K562 (cell line): ENCODE results near the gene SULT1A2. TPM values are rescaled to one million over a fixed set of nuclear protein-coding genes. Genes with fewer than 3 reads are reported as not detected.
A peak's percentile ranks its signal among the peaks of the same experiment; 100 is the strongest.

Source experiments
- ATAC-seq: fragments of 200-7000 bp; cut with Tn5 transposase; 3 replicates; pipeline ENCODE4 v1.9.1; 2020; ENCODE audit warnings: moderate library complexity
- BruUV-seq: library from RNA; stranded (reverse); fragments of 400-500 nt; replicated peaks from 2 replicates; lab custom pipeline; 2021; lab: Mats Ljungman, UMichigan
- CTCF ChIA-PET: fragments of 300-600 bp; formaldehyde crosslinking; extraction: SDS; loops from one replicate; lab custom pipeline; 2021; ENCODE audit warnings: low intra/inter-chr PET ratio; lab: Yijun Ruan, JAX
- POLR2A ChIA-PET: fragments of 300-600, 350-650 bp; sonication (Branson Sonifier 250); formaldehyde crosslinking; extraction: SDS; loops from one replicate; lab custom pipeline; 2021; ENCODE audit warnings: antibody characterized with exemption, inconsistent platforms; lab: Yijun Ruan, JAX
- DNase-seq, 4 experiments: peaks; one replicate each; pipeline versions ENCODE4 v3.0.0 to v3.0.0-alpha.2; 2011 to 2018; ENCODE audit warnings: low spot score in 3 of 4, mixed read lengths in 3 of 4; ENCODE audit errors: extremely low read depth in 1 of 4
- FAIRE-seq: peaks from 2 replicates; lab custom pipeline; 2011; peaks lifted over from hg19 to GRCh38; lab: Jason Lieb, UNC
- H2AFZ ChIP-seq: 2 replicates; pipeline ENCODE4 v1.6.0; 2011; ENCODE audit warnings: low read depth, low read length, control low read depth, inconsistent platforms
- H3K27ac ChIP-seq: fragments of 200-600 bp; 3 replicates; pipeline ENCODE4 v1.8.0; 2011; ENCODE audit warnings: low read depth, mild to moderate bottlenecking, control low read depth, inconsistent platforms, low read length, moderate library complexity, mixed read lengths; ENCODE audit errors: extremely low read depth
- H3K27me3 ChIP-seq, 2 experiments: fragments of 300-600 bp in 1 of 2; 2 replicates in 1 of 2; 3 replicates in 1 of 2; pipeline versions ENCODE4 v1.6.0 to v1.8.0; 2011; ENCODE audit warnings: inconsistent platforms in 2 of 2, low read length in 2 of 2, mild to moderate bottlenecking in 1 of 2, mixed read lengths in 1 of 2, moderate library complexity in 1 of 2; ENCODE audit not compliant: control insufficient read depth in 2 of 2, insufficient read depth in 2 of 2
- H3K36me3 ChIP-seq: fragments of 300-600 bp; 3 replicates; pipeline ENCODE4 v1.8.0; 2011; ENCODE audit warnings: mild to moderate bottlenecking, low read length, inconsistent platforms; ENCODE audit not compliant: control insufficient read depth, insufficient read depth
- H3K4me1 ChIP-seq, 2 experiments: fragments of 200-600 bp in 1 of 2; replicated peaks in 1 of 2; 2 replicates in 1 of 2; 3 replicates in 1 of 2; pipeline versions ENCODE4 v1.5.1 to v1.8.0; 2011; ENCODE audit warnings: inconsistent platforms in 2 of 2, low read length in 2 of 2, mild to moderate bottlenecking in 1 of 2, mixed read lengths in 1 of 2, moderate library complexity in 1 of 2; ENCODE audit not compliant: control insufficient read depth in 2 of 2, insufficient read depth in 2 of 2
- H3K4me2 ChIP-seq: 2 replicates; pipeline ENCODE4 v1.6.1; 2011; ENCODE audit warnings: low read length, control low read depth, inconsistent platforms, mixed read lengths; ENCODE audit not compliant: insufficient read depth
- H3K4me3 ChIP-seq: fragments of 200-600 bp; sonication (generic), shearing (Covaris generic); 2 replicates; pipeline ENCODE4 v1.5.1; 2016; ENCODE audit warnings: control low read depth, inconsistent platforms
- H3K79me2 ChIP-seq: fragments of 200-600 bp; 3 replicates; pipeline ENCODE4 v1.8.0; 2011; ENCODE audit warnings: low read length, inconsistent platforms; ENCODE audit not compliant: control insufficient read depth, insufficient read depth
- H3K9ac ChIP-seq, 2 experiments: 2 replicates each; pipeline versions ENCODE4 v1.6.0 to v1.6.1; 2011; ENCODE audit warnings: low read depth in 2 of 2, low read length in 2 of 2, control low read depth in 1 of 2, inconsistent platforms in 1 of 2, mild to moderate bottlenecking in 1 of 2, mixed read lengths in 1 of 2; ENCODE audit not compliant: insufficient read depth in 1 of 2
- H3K9me1 ChIP-seq: one replicate; pipeline ENCODE4 v1.6.0; 2011; ENCODE audit warnings: inconsistent platforms, mild to moderate bottlenecking, low read length, moderate library complexity; ENCODE audit not compliant: control insufficient read depth, insufficient read depth
- H3K9me3 ChIP-seq: replicated peaks from 2 replicates; pipeline ENCODE4 v1.5.1; 2011; ENCODE audit warnings: low read depth, low read length, inconsistent platforms; ENCODE audit not compliant: control insufficient read depth, insufficient read depth
- H4K20me1 ChIP-seq: replicated peaks from 2 replicates; pipeline ENCODE4 v1.6.1; 2011; ENCODE audit warnings: low read length, inconsistent platforms, mixed read lengths; ENCODE audit not compliant: control insufficient read depth, insufficient read depth
- GTF2A2 ChIP-seq: IDR thresholded peaks from 2 replicates; pipeline ENCODE4 v1.6.1; 2016; ENCODE audit warnings: mild to moderate bottlenecking, missing genetic modification characterization, missing compliant biosample characterization
- KAT7 ChIP-seq: sonication (generic); formaldehyde crosslinking; IDR thresholded peaks from 2 replicates; pipeline ENCODE4 v1.8.0; 2022; ENCODE audit warnings: missing genetic modification reagents, mild to moderate bottlenecking, borderline replicate concordance
- KLF6 ChIP-seq: fragments of 250-450 bp; sonication (Bioruptor Pico); IDR thresholded peaks from 2 replicates; pipeline ENCODE4 v1.4.0; 2020; ENCODE audit warnings: mild to moderate bottlenecking, moderate library complexity, borderline replicate concordance
- MEF2A ChIP-seq: IDR thresholded peaks from 2 replicates; pipeline ENCODE4 v1.6.1; 2011; ENCODE audit warnings: low read depth, mild to moderate bottlenecking, low read length, moderate library complexity; ENCODE audit not compliant: control insufficient read depth
- WGBS: fragments of 100-300 bp; shearing (Covaris generic); methylation state at CpG from one replicate; pipeline ENCODE4 v1.1.6; 2016; ENCODE audit warnings: low coverage, mixed read lengths; ENCODE audit not compliant: insufficient coverage; ENCODE audit errors: missing lambda C conversion rate; 5-methylcytosine and 5-hydroxymethylcytosine counted together
- in situ Hi-C: fragments of 300-500 bp; cut with MboI; formaldehyde crosslinking; loops from 4 replicates; pipeline ENCODE4 v1.15.0; 2018; ENCODE audit warnings: inconsistent platforms, mixed read lengths
- intact Hi-C: fragments of 100-400 bp; cut with micrococcal nuclease; formaldehyde crosslinking; loops from 2 replicates; pipeline ENCODE4 v1.14.2; 2022
- polyA plus RNA-seq, 8 experiments: library from polyadenylated mRNA; depleted of rRNA in 4 of 8; stranded (reverse) in 5 of 8; unstranded in 3 of 8; fragments of >200 nt; fragmentation: Nextera tagmentation in 2 of 8; fragmentation: Illumina TruSeq in 1 of 8; extraction: Ambion mirVana in 2 of 8; extraction: Trizol in 1 of 8; gene quantifications; 2 replicates each; pipeline versions ENCODE4 v1.2.1 to v1.2.3, GENCODE V29; 2011 to 2014; ENCODE audit warnings: inconsistent platforms in 1 of 8, missing spikeins in 1 of 8
- total RNA-seq, 7 experiments: library from RNA; depleted of rRNA in 6 of 7; stranded (reverse); fragments of >200 nt in 6 of 7; fragmentation: Illumina TruSeq in 2 of 7; extraction: Trizol in 2 of 7; gene quantifications; 2 replicates each; pipeline versions ENCODE4 v1.2.1 to v1.2.3, GENCODE V29; 2011 to 2021; ENCODE audit warnings: low replicate concordance in 1 of 7
- TF ChIP-seq, protein P1 (sequence below): fragments of 200-800 bp; sonication (Bioruptor generic); IDR thresholded peaks from 2 replicates; pipeline ENCODE4 v1.6.1; 2017; ENCODE audit warnings: missing genetic modification characterization, missing compliant biosample characterization
- TF ChIP-seq, protein P2 (sequence below): fragments of 450-650 bp; IDR thresholded peaks from 2 replicates; pipeline ENCODE4 v1.6.1; 2016; ENCODE audit warnings: mild to moderate bottlenecking
- TF ChIP-seq, protein P3 (sequence below): fragments of 450-650 bp; IDR thresholded peaks from 2 replicates; pipeline ENCODE4 v1.6.1; 2017; ENCODE audit warnings: antibody characterized with exemption

The SULT1A2 gene
- total and polyA plus RNA-seq, 9 of the 15 experiments (the other 6 are each of a cell fraction or from before 2014, with no cell fraction given): 0.73 to 3.2 (median 1.7) TPM

DNA sequence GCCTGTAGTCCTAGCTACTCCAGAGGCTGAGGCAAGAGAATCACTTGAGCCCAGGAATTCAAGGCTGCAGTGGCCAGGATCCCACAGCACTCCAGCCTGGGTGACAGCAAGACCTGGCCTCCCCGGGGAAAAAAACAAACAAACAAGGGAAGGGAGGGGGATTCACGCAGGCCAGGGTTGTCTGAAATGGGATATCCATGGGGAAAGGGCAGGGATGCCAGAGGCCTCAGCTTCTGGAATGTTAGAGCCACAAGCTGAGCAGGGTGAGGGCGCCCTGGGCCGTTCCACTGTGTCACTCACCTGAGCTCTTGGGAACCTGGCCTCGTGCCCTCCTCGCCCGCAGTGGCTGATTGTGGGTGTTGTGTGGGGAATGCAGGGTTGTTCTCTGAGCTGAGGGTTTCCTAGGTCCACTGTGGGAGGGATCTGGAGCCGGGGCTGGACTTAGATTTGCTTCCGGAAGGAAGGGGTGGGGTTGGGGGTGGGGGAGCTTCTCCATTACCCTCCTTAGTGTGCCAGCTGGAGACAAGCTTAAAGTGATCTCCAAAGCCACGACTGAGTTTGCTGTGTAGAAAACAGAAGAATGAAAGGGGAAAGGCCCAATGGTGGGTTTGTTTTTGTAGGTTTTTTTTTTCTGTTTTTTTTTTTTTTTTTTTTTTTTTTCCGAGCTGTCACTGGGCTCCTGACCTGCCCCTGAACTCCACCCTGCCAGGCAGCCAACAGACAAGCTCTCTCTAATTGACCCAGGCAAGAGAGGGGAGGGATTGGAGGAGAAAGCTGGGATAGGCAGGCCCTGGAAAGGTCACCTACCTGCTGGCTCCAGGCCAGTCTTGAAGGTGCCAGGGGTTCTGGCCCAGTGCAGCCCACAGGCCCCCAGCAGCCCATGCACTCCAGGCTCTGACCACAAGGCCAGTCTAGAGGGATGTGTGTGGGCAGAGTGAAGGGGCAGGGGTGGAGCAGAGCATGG is 13.1 kb upstream of the SULT1A2 start, which contains the start of gene SULT1A1:
TSS of gene SULT1A1 (minus strand) at position 414 of the 964 bp plus-strand sequence. CDS start 1,189 bp downstream, outside the sequence.
- Histone ChIP-seq H3K9me3 (no peaks in the 10 kb centered on the region), H3K27ac (no peak within 1 kb of the TSS; the same call in 2 of the 3 replicates), H4K20me1 (no peaks in the 10 kb centered on the region), H3K79me2 (no peaks in the 10 kb centered on the region), H3K9ac (peak within 1 kb of the TSS; percentile 38 to 91; a peak in 3 of 4 replicates), H3K9me1 (no peaks in the 10 kb centered on the region), H3K4me1 (peaks cover 6 to 17% of the 10 kb centered on the region in 2 experiments; a peak in 3 of 5 replicates), H2AFZ (peak within 1 kb of the TSS; percentile 66), H3K4me3 (peak within 1 kb of the TSS; percentile 22), H3K36me3 (no peaks in the 10 kb centered on the region), H3K27me3 (no peaks in the 10 kb centered on the region), H3K4me2 (peak within 1 kb of the TSS; percentile 71)
- BruUV-seq: TSS peak; percentile 86
- 30% methylated on average over 9 of the region's 11 CpGs for WGBS
- in situ Hi-C loops: loop anchor here (25.0 kb wide), 4 partner anchors 102 to 1602 kb away; partner anchors contain the start of genes EIF3C and EIF3CL
- ATAC-seq (peak; percentile 81), FAIRE-seq (peak; percentile 62), DNase-seq (peak; percentile 52 to 66 (median 56))
- ChIA-PET CTCF (interaction anchor here (0.6 kb wide), 1 partner anchor 317 kb away, joined by 5 read pairs; no protein-coding TSS in a partner anchor), POLR2A (interaction anchor here (0.6 to 1.2 kb wide), 3 partner anchors 12 to 80 kb away, joined by 3 read pairs; partner anchors contain the start of gene SGF29)
- intact Hi-C loops: no loop called here
- TF ChIP-seq, protein P1, sequence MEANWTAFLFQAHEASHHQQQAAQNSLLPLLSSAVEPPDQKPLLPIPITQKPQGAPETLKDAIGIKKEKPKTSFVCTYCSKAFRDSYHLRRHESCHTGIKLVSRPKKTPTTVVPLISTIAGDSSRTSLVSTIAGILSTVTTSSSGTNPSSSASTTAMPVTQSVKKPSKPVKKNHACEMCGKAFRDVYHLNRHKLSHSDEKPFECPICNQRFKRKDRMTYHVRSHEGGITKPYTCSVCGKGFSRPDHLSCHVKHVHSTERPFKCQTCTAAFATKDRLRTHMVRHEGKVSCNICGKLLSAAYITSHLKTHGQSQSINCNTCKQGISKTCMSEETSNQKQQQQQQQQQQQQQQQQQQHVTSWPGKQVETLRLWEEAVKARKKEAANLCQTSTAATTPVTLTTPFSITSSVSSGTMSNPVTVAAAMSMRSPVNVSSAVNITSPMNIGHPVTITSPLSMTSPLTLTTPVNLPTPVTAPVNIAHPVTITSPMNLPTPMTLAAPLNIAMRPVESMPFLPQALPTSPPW (CRISPR knock-in tag): peak; percentile 65
- TF ChIP-seq MEF2A (no peak), GTF2A2 (tag) (no peak), KAT7 (CRISPR knock-in tag) (no peak), KLF6 (CRISPR knock-in tag) (no peak)
- TF ChIP-seq, protein P2, sequence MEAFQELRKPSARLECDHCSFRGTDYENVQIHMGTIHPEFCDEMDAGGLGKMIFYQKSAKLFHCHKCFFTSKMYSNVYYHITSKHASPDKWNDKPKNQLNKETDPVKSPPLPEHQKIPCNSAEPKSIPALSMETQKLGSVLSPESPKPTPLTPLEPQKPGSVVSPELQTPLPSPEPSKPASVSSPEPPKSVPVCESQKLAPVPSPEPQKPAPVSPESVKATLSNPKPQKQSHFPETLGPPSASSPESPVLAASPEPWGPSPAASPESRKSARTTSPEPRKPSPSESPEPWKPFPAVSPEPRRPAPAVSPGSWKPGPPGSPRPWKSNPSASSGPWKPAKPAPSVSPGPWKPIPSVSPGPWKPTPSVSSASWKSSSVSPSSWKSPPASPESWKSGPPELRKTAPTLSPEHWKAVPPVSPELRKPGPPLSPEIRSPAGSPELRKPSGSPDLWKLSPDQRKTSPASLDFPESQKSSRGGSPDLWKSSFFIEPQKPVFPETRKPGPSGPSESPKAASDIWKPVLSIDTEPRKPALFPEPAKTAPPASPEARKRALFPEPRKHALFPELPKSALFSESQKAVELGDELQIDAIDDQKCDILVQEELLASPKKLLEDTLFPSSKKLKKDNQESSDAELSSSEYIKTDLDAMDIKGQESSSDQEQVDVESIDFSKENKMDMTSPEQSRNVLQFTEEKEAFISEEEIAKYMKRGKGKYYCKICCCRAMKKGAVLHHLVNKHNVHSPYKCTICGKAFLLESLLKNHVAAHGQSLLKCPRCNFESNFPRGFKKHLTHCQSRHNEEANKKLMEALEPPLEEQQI: no peak
- TF ChIP-seq, protein P3, sequence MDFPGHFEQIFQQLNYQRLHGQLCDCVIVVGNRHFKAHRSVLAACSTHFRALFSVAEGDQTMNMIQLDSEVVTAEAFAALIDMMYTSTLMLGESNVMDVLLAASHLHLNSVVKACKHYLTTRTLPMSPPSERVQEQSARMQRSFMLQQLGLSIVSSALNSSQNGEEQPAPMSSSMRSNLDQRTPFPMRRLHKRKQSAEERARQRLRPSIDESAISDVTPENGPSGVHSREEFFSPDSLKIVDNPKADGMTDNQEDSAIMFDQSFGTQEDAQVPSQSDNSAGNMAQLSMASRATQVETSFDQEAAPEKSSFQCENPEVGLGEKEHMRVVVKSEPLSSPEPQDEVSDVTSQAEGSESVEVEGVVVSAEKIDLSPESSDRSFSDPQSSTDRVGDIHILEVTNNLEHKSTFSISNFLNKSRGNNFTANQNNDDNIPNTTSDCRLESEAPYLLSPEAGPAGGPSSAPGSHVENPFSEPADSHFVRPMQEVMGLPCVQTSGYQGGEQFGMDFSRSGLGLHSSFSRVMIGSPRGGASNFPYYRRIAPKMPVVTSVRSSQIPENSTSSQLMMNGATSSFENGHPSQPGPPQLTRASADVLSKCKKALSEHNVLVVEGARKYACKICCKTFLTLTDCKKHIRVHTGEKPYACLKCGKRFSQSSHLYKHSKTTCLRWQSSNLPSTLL: no peak
